Measurements from ENCODE around the gene MCCC2. TPM values are rescaled to one million over a fixed set of nuclear protein-coding genes. Genes with fewer than 3 reads are reported as not detected.
"Not testable (repeated sequence)": the region's sequence is repeated elsewhere in the genome, so short reads cannot be mapped to it uniquely, and the experiment has no call there.

The MCCC2 gene
- total RNA-seq, 1 donor from 2014 or later = 44.4 TPM

DNA sequence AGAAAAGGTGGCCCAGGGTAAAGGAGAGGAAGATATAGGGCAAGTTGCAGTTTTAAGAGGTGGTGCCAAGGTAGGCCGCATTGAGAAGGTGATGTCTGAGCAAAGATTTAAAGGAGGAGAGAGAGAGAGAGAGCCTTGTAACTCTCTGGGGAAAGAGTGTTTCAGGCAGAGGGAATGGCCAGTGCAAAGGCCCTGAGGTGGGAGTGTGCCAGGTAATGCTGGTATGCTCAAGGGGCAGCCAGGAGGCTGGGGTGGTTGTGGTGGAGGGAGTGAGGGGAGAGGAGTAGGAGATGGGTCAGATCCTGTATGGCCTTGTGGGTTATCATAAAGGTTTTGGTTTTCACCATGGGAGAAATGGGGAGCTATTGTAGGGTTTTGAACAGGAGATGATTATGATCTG, 9.9 kb downstream of the MCCC2 start:
- DNase-seq (ENCODE audit: low spot score) = no peak

DNA sequence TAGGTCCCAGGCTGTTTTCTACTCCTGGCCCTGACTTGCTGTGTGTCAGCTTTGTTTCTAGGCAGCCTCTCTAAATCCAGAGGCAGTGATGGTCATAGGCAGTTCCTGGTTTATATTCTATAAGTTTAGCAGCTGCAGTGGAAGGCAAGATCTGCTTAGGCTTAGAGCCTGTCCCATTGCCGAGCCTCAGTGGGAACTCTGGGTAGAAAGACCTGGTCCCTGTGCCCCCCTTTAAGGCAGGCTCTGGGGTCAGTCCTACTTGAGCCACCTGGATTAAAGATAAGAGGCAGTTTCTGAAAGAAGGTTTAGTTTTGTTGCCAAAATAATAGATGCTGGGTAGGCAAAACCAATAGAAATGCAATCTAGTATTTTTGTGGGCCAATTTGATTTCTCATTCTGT, 13.6 kb downstream of the MCCC2 start:
- no peak for DNase-seq (ENCODE audit: low spot score)

DNA sequence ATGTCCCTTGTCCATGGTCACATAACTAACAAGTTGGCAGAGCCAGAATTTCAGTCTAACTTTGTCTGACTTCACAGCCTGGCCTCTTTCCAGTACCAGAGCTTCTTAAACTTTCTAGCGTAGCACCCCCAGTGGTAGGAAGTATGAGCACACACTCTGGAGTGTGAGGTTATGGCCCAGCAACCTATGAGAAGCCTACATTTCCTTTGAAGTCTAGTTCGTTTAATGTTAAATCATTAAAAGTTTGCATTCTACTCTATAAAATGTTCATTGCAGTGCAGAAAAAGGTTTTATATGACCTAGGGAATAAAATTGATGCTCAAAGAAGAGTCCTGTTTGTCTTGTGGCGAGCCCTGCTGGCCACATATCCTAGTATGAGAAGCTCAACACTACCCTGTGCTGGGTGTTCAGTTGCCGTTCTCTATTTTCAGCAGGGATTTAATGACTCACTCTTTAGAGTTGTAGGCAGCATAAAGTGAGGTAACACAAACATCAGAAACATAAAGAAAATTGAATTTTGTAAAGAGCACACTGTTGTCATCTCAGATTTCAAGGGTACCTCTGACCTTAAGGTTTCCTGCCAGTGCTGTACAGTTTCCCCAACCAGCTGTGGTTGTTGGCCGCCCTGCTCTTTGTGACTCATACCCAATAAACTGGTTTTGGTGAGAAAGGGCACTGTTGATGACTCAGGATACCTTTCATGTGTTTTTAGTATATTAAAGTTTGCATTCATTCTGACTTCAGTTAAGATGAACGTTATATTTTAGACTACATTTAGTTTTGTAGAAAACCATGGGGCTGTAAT, 14.3 kb downstream of the MCCC2 start:
- peak; percentile 50 for DNase-seq (ENCODE audit: low spot score)

DNA sequence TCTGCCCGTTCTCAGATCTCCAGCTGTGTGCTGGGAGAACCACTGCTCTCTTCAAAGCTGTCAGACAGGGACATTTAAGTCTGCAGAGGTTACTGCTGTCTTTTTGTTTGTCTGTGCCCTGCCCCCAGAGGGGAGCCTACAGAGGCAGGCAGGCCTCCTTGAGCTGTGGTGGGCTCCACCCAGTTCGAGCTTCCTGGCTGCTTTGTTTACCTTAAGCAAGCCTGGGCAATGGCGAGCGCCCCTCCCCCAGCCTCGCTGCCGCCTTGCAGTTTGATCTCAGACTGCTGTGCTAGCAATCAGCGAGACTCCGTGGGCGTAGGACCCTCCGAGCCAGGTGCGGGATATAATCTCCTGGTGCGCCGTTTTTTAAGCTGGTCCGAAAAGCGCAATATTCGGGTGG, 22.8 kb downstream of the MCCC2 start:
- DNase-seq (ENCODE audit: low spot score) = not testable (repeated sequence)

DNA sequence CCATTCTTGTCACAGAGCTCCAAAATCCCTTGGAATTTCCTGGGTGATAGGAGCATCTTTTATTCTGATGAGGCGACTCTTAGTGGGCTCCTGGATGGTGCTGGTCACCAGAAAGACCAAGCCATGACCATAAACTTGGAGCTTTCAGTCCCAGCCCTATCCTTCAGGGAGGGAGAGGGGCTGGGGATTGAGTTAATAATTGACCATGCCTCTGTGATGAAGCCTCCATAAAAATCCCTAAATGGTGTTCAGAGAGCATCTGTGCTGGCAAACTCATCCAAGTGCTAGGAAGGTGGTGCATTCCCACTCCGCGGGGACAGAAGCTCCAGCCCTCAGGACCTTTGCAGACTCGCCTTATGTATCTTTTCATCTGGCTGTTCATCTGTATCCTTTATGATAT, 28.7 kb downstream of the MCCC2 start:
- no peak for DNase-seq (ENCODE audit: low spot score)

DNA sequence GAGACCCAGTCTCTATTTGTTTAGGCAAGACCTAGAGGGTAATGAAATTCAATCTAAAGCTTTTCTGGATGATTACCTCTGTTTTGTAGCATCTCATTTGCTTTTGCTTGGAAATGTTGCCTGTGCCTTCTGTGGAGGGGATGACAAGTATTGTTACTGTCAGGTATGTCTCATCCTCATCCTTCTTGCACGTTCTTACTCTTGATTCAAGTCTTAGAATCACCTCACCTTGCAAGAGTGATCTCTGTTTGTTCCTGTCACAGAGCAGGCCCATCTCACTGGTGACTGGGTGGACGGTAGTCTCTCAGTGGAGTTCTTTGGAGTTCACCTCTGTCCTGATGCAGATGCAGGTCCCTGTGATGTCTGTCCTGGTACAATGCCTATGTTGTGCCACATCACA, 33.5 kb downstream of the MCCC2 start:
- DNase-seq (ENCODE audit: low spot score) = no peak

DNA sequence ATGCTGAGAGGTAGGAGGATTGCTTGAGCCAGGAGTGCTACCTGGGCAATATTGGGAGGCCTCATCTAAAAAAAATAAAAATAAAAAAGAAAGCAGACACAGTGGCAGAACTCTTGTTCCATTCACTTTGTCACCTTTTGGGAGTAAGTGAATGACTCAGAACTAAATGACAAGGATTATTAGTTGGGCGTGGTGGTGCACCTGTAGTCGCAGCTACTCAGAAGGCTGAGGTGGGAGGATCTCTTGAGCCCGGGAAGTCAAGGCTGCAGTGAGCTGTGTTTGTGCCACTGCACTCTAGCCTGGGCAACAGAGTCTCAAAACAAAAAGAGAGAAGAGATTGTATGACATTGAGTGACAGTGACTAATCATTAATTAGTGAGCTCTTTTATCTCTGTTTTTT, 34.1 kb downstream of the MCCC2 start:
- no peak for DNase-seq (ENCODE audit: low spot score)

DNA sequence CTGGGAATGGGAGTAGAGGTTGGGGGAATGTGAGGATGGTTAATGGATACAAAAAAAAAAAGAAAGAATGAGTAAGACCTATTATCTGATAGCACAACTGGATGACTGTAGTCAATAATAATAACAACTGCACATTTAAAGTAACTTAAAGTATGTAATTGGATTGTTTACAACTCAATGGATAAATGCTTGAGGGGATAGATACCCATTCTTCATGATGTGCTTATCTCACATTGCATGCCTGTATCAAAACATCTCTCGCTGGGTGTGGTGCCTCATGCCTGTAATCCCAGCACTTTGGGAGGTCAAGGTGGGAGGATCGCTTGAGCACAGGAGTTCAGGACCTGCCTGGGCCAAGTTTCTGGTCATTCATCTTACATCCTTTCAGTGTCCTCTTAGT, 34.6 kb downstream of the MCCC2 start:
- DNase-seq (ENCODE audit: low spot score) = no peak

DNA sequence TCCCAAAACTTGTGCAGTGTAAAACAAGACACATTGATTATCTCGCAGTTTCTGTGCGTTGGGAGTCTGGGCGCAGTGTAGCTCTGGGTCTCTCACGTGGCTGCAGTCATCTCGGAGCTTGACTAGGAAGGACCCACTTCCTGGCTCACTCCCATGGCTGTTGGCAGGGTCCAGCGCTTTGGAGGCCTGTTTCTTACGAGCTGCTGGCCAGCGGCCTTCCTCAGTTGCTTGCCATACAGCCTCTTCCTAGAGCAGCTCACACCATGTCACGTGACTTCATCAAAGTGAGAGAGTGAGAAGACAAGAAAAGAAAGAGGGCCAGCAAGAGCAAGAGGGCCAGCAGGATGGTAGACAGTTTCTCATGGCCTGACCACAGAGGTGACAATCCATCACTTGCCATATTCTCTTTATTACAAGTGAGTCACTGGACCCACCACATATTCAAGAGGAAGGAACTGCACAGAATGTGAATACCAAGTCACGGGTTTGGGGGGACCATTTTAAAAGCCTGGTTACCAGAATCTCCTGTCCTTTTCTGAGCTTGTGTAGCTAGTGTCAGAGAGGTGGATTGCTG, 36.2 kb downstream of the MCCC2 start:
- no peak for DNase-seq (ENCODE audit: low spot score)

DNA sequence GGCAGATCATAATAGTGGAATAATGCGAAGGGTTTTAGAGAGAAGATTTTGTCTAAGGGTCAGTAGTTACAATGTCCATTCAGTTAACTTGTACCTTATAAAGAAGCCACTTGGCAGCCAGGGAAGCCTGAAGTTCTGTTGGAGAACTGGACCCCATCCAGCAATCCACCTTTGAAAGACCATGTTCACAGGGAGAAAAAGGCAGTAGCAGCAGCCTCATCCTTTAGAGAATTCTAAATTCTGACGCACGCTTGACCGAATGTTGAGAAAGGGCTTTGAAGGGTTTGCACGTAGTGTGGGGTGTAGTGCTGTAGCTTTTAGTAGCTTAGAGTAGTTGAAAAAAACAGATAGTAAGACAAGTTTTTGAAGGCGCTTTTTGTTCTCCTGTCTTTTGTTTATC, 42.8 kb downstream of the MCCC2 start:
- DNase-seq (ENCODE audit: low spot score) = no peak

DNA sequence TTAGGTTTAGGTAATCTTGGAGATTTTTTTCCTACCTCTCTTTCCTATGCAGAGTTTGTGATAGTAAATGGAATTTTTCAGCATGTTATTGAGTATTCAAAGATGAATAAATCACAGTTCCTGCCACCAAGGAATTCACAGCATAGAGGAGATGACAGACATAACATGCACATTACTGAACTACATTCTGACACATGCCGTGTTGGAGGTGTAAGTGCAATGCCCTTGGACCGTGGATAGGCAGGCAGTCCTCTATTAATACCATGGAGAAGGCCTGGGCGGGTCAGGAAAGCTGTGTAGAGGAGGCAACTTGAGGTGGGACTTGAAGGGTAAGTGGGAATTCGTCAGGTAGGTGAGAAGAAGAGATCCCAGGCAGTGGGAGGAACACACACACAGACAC, 43.9 kb downstream of the MCCC2 start:
- no peak for DNase-seq (ENCODE audit: low spot score)

DNA sequence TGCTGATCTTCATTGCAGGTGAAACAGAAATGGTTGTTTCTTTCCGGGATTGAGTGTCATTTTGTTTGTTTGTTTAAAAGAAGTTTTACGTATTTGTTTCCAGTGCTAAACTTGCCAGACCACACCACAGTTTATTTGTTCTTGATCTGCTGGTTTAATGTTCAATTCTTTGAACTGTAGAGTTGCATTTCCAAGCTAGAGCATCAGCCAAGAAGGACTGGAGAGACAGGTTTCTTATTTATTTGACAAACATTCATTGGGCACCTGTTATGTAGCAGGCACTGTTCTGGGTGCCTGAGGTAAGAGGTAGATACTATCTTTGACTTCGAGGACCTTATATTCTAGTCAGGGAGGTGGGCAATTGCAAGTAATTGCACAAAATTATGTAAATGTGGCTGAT, 45.0 kb downstream of the MCCC2 start:
- DNase-seq (ENCODE audit: low spot score) = no peak

DNA sequence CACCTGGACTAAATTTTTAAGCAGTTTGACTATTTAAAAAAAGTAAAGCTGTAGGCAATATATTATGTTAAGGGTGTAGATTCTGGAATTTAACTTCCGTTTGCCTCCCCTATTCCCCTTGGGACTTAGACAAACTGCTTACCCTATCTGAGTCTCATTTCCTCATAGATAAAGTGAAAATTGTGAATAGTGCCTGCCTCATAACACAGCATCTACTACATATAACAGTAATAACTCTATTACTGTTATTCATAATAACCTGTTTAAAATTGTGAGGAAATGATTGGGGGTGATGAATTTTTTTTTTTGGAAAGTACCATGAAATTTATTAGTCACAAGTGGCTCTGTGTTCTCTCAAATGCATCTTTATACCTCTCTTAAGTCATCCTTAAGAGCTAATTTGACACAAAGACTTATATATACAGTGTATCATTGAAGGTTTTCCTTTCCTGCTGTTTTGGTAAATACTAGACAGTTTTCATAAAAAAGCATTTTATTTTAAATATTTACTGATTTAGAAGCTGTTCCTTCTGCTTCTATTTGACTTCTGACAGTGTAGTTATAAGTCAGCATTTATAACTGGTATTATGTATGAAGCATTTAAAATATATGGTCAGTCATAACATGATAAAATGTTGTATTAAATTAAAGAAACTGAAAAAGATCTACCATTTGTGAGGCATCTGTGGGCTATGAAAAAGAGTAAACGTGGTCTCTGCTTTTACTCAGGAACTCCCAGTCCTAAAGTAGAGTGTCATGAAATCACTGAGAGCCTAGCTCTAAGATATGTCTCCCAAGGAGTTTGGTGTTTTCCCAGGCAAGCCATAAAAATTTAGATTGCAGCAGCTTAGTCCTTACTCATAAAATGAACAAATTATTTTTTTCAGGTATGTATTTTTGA, 46.4 kb downstream of the MCCC2 start:
- no peak for DNase-seq (ENCODE audit: low spot score)

DNA sequence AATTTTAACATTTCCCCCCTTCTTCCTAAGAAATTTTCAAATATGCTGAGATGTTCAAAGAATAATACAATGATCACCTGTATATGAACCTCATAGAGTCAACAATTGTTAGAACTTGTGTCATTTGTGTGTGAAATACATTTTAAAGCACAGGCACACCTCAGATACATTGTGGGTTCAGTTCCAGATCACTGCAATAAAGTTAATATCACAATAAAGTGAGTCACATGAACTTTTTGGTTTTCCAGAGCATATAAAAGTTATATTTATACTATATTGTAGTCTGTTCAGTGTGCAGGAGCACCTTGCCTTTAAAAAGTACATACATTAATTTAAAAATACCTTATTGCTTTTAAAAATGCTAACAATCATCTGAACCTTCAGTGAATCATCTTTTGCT, 50.0 kb downstream of the MCCC2 start:
- no peak for DNase-seq (ENCODE audit: low spot score)

DNA sequence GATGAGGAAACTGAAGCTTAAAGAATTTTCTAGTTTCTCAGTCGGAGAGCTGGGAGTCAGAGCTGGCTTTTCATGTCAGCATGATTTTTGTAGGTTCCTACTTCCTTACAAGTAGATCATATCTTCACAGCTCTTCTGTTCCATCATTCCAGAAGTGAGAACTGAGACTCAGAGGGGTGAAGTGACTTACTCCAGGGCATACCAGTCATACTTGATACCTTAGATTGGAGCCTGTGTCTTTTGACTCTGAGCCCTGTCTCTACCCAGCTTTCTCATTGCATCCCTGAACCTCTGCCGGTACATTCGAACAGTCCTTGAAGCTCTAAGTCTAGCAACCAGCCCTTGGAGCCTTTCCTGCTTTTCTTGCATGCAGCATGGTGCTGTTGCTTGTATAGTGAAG, 53.3 kb downstream of the MCCC2 start:
- no peak for DNase-seq (ENCODE audit: low spot score)

DNA sequence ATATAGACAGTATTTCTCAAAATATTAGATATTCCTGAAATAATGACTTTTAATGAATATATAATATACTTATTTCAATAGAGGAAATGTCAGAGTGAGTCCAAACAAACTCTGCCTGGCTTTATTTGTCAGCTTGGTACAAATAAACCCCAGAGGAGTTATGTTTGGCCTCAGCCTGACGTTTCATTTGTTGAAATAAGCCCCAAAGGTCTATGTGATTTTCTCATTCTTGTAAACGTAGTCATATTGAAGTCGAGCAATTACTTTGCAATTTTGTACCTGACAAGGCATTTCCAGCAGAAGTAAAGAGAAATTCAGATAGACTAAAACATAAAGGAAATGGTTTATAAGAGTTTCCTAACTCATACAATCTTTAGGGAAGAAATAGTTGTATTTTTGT, 57.9 kb downstream of the MCCC2 start:
- DNase-seq (ENCODE audit: low spot score) = no peak

DNA sequence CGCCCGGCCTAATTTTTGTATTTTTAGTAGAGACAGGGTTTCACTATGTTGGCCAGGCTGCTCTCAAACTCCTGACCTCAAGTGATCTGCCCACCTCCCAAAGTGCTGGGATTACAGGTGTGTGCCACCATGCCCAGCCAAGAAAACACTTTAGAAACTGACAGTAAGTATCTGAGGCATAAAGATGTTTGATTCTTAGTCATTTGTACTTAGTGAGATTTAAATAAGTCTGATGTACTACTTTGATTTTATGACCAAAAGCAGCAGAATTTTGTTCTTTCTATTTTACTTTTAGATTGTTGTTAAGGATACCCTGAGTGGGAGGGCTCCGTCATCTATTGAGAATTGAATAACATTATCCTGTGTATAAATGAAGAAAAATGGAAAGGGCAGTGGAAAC, 63.8 kb downstream of the MCCC2 start:
- not testable (repeated sequence) for DNase-seq (ENCODE audit: low spot score)

DNA sequence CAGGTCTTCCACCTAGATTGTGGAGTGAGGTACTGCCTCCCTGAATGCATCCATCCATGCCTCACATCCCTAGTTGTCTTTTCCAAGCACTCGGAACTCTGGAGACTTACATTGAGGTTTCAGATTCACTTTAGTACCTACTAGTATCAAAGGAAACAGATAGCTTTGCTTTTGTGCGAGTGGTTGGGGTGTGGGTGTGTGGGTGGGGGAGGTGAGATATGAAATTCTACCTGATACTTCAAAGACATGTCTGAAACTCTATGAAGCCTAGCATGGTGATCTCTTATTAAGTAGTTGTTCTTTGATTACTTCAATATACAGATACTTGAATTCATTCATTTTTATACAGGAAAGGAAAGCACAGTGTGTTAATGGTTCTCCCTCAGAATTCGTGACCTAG, 64.4 kb downstream of the MCCC2 start:
- DNase-seq (ENCODE audit: low spot score) = no peak

DNA sequence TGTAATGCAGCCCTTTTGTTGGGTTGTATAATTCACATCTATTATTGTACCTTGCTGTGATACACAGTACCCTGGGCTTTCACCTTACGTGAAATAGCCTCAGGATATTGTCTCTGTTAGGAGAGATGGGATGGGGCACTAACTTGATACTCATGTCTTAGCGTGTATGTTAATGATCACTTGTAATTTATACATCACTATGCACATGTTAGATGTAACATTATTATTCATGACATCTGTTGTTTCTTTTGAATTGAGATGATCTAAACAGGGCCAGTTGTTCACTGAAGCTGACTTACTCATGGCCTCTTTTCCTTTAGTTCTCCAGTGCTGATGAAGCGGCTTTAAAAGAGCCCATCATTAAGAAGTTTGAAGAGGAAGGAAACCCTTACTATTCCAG, 65.2 kb downstream of the MCCC2 start:
- DNase-seq (ENCODE audit: low spot score) = no peak

DNA sequence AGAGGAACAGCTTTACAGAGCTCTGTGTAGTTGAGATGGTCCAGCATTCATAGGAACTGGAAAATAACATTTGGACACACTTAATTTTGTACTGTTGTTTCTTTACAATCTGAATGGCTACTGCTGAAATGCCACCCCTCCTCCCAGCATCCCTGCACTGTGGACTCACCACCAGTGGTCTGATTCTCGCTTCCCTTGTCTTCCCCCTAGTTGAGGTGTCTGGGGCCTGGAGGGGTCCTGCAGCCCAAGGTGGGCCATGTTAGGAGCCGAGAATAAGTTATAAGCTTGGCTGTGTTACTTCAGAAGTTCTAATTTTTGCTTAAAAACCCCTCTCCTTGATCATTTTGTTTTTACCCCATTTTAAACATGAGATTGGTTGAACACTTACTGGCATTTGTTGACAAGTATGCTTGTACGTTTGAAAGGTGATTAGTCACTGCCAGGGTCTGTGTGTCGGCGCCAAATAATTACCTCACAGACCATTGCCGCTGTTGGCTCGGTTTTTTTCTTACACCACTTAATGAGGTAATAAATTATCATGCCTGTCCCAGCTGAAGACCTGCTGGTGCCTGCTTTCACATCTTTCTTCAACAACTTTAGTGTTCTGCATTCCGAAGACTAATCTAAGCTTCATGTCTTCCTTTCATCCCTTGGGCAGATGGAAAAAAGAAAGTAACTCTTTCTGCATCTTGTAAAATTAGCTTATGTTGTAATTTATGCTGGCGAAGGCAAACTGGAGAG, 65.8 kb downstream of the MCCC2 start:
- DNase-seq (ENCODE audit: low spot score) = no peak

DNA sequence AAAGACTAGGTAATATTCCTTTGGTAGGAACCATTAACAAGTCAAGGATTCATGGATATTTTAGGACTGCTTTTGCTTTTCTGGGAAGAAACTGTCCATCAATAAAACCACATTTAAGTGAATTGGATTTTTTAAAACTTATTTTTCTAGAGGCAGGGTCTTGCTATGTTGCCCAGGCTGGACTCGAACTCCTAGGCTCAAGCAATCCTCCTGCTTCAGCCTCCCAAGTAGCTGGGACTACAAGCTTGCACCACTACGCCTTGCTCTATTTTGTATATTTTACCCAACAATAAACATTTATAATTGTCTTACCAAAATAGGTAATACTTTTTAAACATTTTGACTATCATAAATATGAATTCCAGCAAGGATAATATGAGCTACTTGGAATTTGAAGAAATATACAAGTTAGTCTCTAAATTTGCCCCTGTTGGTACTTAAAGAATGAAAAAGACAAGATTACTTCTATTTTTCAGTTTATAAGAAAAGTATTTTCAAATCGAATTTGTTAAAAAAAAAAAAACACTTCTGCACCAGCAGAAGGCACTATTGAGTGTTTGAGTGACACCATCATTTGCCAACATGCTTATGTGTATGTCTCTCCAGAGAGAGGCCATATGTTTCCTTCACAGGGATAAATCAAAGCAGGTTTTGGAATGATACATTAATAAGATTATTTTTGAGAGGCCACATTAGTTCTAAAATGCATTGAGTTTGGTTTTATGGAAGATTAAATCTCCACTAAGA, 71.9 kb downstream of the MCCC2 start:
- DNase-seq (ENCODE audit: low spot score) = no peak
